GM23248 (cell line): ENCODE measurements around the gene AK2.

Experiments
- EZH2 ChIP-seq: fragments of 200-600 bp; sonication (generic); IDR thresholded peaks from 2 replicates; pipeline ENCODE4 v1.6.1; 2018; ENCODE audit warnings: antibody characterized with exemption, mild to moderate bottlenecking; ENCODE audit not compliant: insufficient read depth, poor library complexity, severe bottlenecking
- EZH2phosphoT487 ChIP-seq: fragments of 200-600 bp; sonication (generic); IDR thresholded peaks from 2 replicates; pipeline ENCODE4 v1.6.1; 2018; ENCODE audit warnings: antibody characterized with exemption, moderate library complexity, mild to moderate bottlenecking, low read depth; ENCODE audit not compliant: insufficient read depth

GRCh38 chr1:32966900-32967299 is 69.8 kb downstream of the AK2 start:
- TF ChIP-seq EZH2phosphoT487: no peak
- TF ChIP-seq EZH2: no peak
